ENCODE data around the gene CENPS. TPM values are rescaled to one million over a fixed set of nuclear protein-coding genes. Genes with fewer than 3 reads are reported as not detected.
"Not testable (repeated sequence)": the region's sequence is repeated elsewhere in the genome, so short reads cannot be mapped to it uniquely, and the experiment has no call there.

CENPS gene
- total RNA-seq, 1 donor from 2014 or later, result 12.8 TPM

DNA sequence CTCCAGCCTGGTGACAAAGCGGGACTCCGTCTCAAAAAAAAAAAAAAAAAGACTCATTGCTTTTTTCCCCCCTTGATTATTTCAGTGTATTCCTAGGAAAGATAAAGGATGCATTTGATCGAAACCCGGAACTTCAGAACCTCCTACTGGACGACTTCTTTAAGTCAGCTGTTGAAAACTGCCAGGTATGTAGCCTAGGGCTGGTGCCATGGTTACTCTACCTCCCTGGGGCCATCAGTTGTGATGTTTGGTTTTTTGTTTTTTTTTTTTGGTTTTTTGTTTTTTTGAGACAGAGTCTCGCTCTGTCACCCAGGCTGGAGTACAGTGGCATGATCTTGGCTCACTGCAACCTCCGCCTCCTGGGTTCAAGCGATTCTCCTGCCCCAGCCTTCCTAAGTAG is 11.5 kb upstream of the CENPS start:
- intact Hi-C loops (cut with micrococcal nuclease), result not testable (repeated sequence)

DNA sequence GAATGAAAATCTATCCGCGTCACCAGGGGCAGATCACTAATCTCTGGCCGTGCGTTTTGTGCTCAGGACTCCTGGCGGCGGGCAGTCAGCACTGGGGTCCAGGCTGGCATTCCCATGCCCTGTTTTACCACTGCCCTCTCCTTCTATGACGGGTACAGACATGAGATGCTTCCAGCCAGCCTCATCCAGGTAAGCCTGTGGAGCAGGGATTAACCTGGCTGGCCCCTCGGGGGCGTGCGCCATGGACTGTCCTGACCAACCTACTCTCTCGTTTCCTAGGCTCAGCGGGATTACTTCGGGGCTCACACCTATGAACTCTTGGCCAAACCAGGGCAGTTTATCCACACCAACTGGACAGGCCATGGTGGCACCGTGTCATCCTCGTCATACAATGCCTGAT is 10.9 kb upstream of the CENPS start:
- intact Hi-C loops (cut with micrococcal nuclease), result no loop called here

DNA sequence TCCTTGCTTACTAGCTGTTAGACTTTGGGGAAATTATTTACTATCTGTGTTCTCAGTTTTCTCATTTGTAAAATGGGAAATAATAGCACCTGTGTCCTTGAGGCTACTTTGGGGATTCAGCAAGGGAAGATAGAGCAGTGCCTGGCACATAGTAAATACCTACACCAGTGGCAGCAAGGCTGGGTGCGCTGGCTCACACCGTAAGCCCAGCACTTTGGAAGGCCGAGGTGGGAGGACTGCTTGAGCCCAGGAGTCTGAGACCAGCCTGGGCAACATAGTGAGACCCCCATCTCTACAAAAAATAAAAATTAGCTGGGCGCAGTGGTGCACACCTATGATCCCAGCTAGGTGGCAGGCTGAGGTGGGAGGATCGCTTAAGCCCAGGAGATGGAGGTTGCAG is 8.6 kb upstream of the CENPS start:
- intact Hi-C loops (cut with micrococcal nuclease), result no loop called here

DNA sequence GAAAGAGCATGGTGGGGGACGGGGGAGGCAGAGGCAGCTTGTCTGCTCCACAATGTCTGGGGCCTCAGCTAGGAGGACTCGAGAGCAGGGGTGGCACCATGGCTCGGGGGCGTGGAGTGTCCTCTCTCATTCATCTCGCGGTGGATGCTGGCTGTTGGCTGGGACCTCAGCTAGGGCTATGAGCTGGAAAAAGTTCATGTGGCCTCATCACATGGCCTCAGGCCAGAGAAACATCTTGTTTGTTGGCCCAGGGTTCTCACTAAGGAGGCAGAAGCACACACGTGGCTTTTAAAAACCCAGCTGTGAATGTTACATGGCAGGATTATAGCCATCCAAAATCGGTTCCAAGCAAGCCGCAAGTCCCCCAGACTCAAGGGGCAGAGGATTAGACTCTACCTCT is 6.2 kb upstream of the CENPS start:
- intact Hi-C loops (cut with micrococcal nuclease), result no loop called here

DNA sequence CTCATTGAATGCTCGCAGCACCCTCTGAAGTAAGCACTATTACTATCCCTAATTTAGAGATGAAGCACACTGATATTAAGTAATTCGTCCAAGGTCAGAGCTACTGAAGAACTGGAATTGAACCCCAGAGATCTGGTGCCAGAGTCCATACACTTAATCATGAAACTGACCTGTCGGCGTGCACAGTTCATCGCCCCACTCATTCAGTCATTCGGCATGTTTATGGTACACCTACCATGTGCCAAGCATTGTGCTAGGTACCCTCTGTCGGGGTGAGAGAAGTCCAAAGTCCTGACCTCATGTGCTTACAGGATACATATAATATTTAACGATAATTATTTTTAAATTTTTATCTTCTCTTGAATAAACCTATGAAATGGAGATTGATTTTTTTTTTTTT is 5.6 kb upstream of the CENPS start:
- intact Hi-C loops (cut with micrococcal nuclease), result no loop called here

DNA sequence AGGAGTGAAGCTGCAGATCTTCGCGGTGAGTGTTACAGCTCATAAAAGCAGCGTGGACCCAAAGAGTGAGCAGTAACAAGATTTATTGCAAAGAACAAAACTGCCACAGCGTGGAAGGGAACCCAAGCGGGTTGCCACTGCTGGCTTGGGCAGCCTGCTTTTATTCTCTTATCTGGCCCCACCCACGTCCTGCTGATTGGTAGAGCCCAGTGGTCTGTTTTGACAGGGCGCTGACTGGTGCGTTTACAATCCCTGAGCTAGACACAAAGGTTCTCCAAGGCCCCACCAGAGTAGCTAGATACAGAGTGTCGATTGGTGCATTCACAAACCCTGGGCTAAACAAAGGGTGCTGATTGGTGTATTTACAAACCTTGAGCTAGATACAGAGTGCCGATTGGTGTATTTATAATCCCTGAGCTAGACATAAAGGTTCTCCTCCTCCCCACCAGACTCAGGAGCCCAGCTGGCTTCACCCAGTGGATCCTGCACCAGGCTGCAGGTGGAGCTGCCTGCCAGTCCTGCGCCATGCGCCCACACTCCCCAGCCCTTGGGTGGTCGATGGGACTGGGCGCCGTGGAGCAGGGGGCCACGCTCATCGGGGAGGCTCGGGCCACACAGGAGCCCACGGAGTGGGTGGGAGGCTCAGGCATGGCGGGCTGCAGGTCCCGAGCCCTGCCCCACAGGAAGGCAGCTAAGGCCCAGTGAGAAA is 4.3 kb upstream of the CENPS start:
- intact Hi-C loops (cut with micrococcal nuclease), result not testable (repeated sequence)

DNA sequence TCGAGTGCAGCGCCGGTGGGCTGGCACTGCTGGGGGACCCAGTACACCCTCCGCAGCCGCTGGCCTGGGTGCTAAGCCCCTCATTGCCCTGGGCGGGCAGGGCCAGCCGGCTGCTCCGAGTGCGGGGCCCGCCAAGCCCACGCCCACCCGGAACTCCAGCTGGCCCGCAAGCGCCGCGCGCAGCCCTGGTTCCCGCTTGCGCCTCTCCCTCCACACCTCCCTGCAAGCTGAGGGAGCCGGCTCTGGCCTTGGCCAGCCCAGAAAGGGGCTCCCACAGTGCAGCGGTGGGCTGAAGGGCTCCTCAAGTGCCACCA is 3.7 kb upstream of the CENPS start:
- intact Hi-C loops (cut with micrococcal nuclease), result not testable (repeated sequence)

DNA sequence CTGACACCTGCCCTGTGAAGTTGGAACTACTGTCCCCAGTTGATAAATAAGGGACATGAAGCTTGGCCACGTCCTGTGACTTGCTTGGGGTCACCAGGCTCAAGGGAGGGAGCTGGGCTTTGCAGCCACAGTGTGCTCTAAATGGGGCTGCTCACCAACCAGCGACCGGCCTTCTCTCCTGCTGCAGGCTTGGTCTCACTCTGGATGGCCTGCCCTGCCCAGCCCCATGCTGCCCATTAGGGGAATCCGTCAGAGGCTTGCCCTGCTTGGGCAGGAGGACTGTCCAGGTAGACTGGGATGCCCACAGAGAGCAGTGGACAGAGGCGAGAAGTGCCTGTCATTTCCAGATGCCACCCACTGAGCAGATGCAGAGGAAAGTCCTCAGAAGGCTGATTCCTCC is 1.2 kb upstream of the CENPS start:
- intact Hi-C loops (cut with micrococcal nuclease), result loop anchor here (1.0 to 2.0 kb wide), 8 partner anchors 31 to 645 kb away; partner anchors contain the start of genes KIF1B, LZIC and NMNAT1

DNA sequence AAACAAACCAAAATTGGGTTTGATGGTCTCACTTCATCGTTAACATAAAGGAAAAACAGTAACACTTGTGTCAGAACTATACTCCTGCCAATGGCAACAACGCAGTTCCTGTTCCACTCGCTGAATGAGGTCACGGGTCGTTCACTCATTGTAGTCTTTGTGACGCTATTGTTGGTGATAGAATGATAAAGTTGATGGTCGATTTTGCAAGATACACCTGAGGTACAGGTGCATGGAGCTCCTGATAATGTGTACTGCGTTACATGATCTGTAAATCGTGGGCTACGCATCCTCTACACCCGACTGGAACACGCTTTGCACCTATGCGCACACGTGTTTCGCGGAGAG is 391 bp upstream of the CENPS start:
- intact Hi-C loops (cut with micrococcal nuclease), result loop anchor here (1.0 to 5.0 kb wide), 8 partner anchors 27 to 803 kb away; partner anchors contain the start of genes CTNNBIP1, DFFA, LZIC and NMNAT1

DNA sequence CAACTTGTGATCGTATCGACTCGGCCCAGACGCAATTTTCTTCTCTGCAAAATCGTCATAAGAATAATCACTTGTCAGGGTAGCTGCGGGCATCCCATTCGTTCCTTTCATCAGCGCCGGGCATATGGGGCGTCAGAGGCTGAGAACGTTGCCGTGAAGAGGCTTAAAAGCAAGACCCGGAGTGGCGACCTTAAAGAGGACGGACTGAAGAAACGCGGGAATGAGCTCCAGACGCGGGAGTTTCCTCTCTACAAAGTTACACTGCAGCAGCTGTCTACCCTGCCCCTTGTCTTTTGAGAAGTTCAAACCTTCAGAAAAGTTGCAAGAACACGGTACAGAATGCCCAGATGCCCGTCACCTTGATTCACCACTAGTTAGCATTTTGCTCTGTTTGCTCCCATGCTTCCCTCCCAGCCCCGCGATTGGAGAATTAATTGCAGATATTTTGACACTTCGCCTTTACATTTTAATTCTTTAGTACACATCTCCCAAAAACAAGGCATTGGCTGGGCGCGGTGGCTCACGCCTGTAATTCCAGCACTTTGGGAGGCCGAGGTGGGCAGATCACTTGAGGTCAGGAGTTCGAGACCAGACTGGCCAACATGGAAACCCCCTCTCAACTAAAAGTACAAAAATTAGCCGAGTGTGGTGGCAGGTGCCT is 967 bp downstream of the CENPS start:
- intact Hi-C loops (cut with micrococcal nuclease), result loop anchor here (2.0 to 5.0 kb wide), 3 partner anchors 26 to 804 kb away; no protein-coding TSS in a partner anchor

DNA sequence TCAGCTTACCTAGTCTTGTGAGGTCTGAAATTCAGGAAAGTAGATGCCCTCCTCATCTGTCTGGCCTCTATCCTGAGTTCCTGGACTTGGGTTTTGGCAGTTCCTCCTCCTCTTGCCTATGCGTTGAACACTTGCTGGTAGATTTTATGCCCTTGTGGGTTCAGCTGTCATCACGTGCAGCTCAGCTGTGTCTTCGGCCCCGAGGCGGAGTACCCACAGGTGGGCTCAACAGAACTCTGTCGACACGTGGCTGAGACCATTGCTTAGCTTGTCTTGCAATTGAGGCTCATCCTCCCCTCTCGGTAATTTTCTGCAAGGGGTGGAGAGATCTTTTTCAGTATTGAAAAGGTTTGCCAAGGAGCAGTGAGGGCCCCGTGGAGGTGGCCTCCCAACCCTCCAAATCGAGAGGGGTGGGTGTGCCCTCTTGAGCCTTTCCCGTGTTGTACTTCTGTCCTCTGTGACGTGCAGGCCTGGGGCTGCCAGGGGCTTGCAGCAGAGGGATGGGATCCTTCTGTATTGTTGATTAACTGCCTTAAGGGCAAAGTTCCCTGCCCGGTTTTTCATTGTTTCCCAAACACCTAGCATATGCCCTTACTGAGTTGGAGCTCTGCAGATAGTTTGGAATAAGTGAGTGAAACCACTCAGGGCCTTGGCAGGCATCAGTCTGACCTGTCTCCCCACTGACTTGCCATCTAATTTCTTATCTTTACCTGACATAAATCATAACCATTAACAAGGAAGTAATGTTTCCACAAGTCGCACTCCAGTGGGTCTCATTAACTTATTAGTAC is 2.9 kb downstream of the CENPS start:
- intact Hi-C loops (cut with micrococcal nuclease), result loop anchor here (5.0 kb wide), 1 partner anchor 79 kb away; no protein-coding TSS in a partner anchor

DNA sequence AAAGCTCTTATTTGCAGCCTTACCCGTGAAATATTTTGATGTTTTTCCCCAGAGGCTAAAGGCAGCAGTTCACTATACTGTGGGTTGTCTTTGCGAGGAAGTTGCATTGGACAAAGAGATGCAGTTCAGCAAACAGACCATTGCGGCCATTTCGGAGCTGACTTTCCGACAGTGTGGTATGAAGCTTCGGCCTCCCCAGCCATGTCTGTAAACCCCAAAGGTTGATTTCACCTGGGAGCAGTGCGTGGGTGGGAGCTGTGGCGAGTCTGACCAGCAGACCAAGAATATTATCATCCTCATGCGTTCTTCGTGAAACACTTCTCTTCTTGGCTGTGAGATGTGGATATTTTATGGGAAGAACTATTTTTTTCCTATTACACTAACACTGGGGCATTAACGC is 3.6 kb downstream of the CENPS start:
- intact Hi-C loops (cut with micrococcal nuclease), result loop anchor here (5.0 kb wide), 1 partner anchor 79 kb away; no protein-coding TSS in a partner anchor

DNA sequence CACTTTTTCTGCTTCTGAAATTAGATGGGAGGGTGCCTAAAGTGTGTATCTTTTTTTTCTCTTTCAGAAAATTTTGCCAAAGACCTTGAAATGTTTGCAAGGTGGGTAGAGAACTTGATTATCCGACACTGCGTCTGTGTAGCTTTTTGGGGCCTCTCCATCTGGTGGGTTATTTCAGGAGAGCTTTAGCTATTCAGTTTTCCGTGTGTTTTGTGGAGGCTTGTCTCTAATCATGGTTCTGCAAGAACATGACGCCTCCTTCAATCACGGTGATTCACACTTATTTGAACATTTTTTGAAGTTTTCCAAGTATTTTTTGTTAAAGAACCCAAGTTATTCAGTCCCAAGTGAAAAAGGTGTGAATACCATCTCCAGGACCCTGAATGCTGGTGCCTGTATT is 4.4 kb downstream of the CENPS start:
- intact Hi-C loops (cut with micrococcal nuclease), result loop anchor here (5.0 kb wide), 1 partner anchor 78 kb away; no protein-coding TSS in a partner anchor

DNA sequence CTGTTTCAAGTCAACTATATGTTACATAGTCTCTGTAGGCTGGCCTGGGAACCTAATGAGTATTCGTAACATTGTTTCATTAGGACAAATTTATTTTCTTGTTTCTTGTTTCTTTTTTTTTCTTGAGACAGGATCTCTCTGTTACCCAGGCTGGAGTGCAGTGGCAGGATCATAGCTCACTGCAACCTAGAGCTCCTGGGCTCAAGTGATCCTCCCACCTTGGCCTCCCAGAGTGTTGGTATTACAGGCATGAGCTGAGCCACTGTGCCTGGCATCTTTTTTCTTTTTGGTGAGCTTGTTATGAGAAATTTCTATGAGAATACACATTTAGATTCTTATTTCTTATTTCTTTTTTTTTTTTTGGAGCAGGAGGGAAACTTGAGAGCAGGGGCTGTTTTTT is 6.8 kb downstream of the CENPS start:
- intact Hi-C loops (cut with micrococcal nuclease), result no loop called here

DNA sequence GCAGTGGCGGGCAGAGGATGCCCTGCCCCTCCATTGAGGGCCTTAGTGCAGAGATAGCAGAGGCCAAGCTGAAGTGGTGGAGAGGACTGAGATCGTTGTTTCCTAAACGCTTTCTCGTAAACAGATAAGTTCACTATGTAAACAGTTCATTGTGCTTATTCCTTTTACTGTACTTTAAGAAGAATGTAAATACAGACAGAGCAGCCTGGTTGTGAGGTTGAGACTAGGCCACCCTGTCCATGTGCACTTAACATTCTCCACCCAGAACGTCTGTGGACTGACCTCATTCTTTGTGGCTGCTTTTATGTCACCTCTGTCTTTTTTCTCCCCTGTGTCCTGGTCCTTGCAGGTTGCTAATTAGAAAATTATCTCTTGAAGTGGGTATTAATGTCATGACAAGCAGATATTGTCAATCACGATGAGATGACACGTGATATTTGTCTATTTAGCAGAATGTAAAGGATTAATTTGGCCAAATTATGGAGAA is 8.5 kb downstream of the CENPS start:
- intact Hi-C loops (cut with micrococcal nuclease), result no loop called here

DNA sequence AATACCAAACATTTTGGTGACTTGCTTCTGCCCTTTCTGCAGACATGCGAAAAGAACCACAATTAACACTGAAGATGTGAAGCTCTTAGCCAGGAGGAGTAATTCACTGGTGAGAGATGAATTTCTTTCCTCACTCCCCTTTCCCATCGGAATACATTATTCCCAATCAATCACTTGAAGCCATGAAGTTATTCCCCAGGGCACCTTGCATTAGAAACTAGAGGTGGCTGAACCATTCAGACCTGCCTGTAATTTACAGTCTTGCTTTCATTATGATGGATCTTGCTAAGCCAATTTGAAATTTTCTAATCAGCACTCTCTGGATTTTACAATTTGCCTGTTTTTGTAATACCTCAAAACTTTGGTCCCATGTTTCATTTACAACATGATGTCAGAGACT is 10.1 kb downstream of the CENPS start:
- intact Hi-C loops (cut with micrococcal nuclease), result no loop called here

DNA sequence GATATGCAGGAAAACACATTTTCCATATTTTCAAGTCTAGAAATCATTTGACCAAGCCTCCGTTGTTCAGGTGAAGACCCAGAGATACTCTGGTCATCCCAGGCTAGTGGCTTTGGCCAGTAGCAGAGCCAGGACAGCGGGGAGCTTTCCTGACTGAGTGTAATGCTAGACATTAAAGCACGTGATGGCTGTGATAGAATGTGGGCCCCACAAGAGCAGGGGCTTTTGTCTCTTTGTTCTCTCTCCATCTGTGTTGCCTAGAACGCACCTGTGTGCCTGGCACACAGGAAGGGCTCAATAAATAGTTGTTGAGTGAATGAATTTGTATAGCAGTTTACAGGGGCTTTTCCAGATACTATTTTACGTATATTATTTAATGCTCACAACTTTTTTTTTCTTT is 10.6 kb downstream of the CENPS start:
- intact Hi-C loops (cut with micrococcal nuclease), result no loop called here

DNA sequence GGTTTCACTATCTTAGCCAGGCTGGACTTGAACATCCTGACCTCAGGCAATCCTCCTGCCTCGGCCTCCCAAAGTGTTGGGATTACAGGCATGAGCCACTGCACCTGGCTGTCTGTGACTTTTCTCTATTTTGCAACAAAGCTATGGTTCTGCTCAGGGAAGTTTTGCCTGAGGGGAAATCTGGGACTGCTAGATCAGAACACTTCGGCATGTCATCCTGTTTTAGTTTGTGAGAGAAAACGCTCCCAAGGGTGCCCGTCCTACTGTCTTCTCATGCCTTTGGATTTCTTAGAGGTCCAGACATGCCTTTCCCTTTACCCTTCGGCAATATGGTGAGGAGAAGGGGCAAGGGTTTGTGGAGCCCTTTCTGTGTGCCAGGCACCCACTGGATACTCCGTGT is 14.0 kb downstream of the CENPS start:
- intact Hi-C loops (cut with micrococcal nuclease), result no loop called here

DNA sequence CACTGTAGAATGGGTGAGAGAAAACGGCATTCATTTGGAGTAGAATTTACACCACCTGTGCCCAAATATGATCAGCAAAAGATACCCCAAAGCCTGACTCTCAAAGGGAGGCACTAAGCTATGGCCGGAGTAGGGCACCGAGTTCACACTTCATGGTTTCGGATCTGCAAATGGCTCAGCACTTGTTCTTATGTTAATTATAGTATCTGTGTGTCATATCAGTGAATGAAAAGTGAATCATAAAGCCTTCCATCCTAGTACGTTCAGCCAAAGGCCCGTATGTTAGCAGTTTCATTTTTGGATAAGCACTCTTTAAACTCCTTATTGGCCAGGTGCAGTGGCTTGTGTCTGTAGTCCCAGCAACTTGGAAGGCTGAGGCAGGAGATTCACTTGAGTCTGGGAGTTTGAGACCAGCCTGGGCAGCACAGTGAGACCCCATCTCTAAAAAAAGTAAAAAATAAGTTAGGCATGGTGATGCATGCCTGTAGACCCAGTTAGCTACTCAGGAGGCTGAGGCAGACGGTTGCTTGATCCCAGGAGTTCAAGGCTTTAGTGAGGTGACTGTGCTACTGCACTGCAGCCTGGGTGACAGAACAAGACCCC is 14.7 kb downstream of the CENPS start:
- intact Hi-C loops (cut with micrococcal nuclease), result no loop called here

DNA sequence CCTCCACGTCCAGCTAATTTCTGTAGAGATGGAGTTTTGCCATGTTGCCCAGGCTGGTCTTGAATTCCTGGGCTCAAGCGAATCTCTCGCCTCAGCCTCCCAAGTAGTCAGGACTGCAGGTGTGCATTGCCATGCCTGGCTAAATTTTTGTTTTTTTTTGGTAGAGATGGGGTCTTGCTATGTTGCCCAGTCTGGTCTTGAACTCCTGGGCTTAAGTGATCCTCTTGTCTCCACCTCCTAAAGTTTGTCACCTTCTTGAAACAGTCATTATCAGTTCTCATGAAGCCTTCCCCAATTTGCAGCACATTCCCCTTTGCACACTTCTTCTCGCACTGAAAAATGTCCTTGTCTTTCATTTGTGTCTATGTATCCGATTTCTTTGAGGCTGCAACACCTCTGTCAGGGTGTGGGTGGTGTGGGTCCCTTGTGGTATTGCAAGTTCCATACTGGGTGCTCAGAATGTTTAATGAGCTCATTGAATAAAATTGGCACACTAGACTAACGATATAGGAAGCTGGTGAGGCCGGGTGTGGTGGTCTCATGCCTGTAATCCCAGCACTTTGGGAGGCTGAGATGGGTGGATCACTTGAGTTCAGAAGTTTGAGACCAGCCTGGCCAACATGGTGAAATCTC is 16.7 kb downstream of the CENPS start:
- intact Hi-C loops (cut with micrococcal nuclease), result no loop called here

DNA sequence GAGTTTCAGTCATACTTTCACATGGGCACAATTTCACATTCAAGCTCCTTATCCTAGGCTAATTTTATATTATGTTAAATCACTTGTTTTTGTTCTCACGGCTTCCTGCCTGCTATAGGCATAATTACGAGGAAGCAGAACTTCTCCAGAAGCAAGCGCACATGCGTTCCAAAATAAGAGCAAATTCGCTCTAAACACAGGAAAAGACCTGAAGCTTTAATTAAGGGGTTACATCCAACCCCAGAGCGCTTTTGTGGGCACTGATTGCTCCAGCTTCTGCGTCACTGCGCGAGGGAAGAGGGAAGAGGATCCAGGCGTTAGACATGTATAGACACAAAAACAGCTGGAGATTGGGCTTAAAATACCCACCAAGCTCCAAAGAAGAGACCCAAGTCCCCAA is 19.5 kb downstream of the CENPS start, which contains the start of gene CORT:
Gene CORT, plus strand, starts transcription at position 281 of the 400 bp plus-strand sequence. CDS start 193 bp downstream, outside the sequence.
- intact Hi-C loops (cut with micrococcal nuclease), result no loop called here

All from T-helper 1 cell treated with Interleukin-12 subunit alpha and Interleukin-12 subunit beta and Interleukin-4 antibody, amounts not matched to agents 30 ng/mL and 1 ng/mL, for 36 hours (primary cell).